ENCODE measurements around the gene CPTP. TPM values are rescaled to one million over a fixed set of nuclear protein-coding genes. Genes with fewer than 3 reads are reported as not detected.

CPTP gene
- total and polyA plus RNA-seq, 2 of the 13 experiments (the other 11 are each of a cell fraction or from before 2014, with no cell fraction given), result 5.5 to 9.3 TPM

GRCh38 chr1:1281533-1282321, 42.9 kb upstream of the CPTP start (continued):
- no peak for TF ChIP-seq GLI4 (CRISPR knock-in tag; IDR thresholded peaks at IDR 0.05; ENCODE audit: borderline replicate concordance)
- no peak for TF ChIP-seq ZNF503 (CRISPR knock-in tag; IDR thresholded peaks at IDR 0.05)
- TF ChIP-seq RBAK (CRISPR knock-in tag; IDR thresholded peaks at IDR 0.05), result 0 out of 2 replicates have a peak, but pooled peaks have one; percentile 33
- TF ChIP-seq PBX3 (CRISPR knock-in tag; IDR thresholded peaks at IDR 0.05; ENCODE audit: borderline replicate concordance), result no peak
- TF ChIP-seq ZBTB26 (CRISPR knock-in tag; IDR thresholded peaks at IDR 0.05; ENCODE audit: borderline replicate concordance), result no peak
- no peak; the same call in 1 of the 2 replicates for TF ChIP-seq ATF2 (CRISPR knock-in tag; IDR thresholded peaks at IDR 0.05)
- no peak for TF ChIP-seq PHF5A (CRISPR knock-in tag; IDR thresholded peaks at IDR 0.05; ENCODE audit: low read depth, unreplicated experiment)
- TF ChIP-seq STAG1 (CRISPR knock-in tag; IDR thresholded peaks at IDR 0.05), result no peak
- 0 out of 2 replicates have a peak, but pooled peaks have one; percentile 40 for TF ChIP-seq MNT (IDR thresholded peaks at IDR 0.05)
- TF ChIP-seq RNF2 (conservative IDR thresholded peaks at IDR 0.05; ENCODE audit: low read depth), result no peak
- no peak for TF ChIP-seq RARG (CRISPR knock-in tag; IDR thresholded peaks at IDR 0.05; ENCODE audit: low read depth)
- TF ChIP-seq SNAPC2 (CRISPR knock-in tag; IDR thresholded peaks at IDR 0.05), result no peak
- no peak for TF ChIP-seq MXD1 (CRISPR knock-in tag; IDR thresholded peaks at IDR 0.05)
- TF ChIP-seq ZNF264 (CRISPR knock-in tag; IDR thresholded peaks at IDR 0.05), result no peak
- no peak for TF ChIP-seq ZNF24 (IDR thresholded peaks at IDR 0.05)
- peak; percentile 38; the same call in 1 of the 2 replicates for TF ChIP-seq ZNF740 (CRISPR knock-in tag; IDR thresholded peaks at IDR 0.05)
- TF ChIP-seq FOXO4 (CRISPR knock-in tag; conservative IDR thresholded peaks at IDR 0.05), result 0 out of 2 replicates have a peak, but pooled peaks have one; percentile 32
- no peak for TF ChIP-seq DNMT3B (CRISPR knock-in tag; conservative IDR thresholded peaks at IDR 0.05)
- TF ChIP-seq RBM22 (optimal IDR thresholded peaks at IDR 0.05; ENCODE audit: low read length), result no peak
